Erythroblast (primary cell): ENCODE results near the gene SSR3.

ENCODE experiments used
- GATA1 ChIP-seq: IDR thresholded peaks from 2 replicates; pipeline ENCODE4 v1.6.1; 2011; ENCODE audit warnings: low read depth, mild to moderate bottlenecking, control low read depth, low read length, moderate library complexity
- POLR2A ChIP-seq: IDR thresholded peaks from 2 replicates; pipeline ENCODE4 v1.6.1; 2011; ENCODE audit warnings: mild to moderate bottlenecking, low read length

DNA sequence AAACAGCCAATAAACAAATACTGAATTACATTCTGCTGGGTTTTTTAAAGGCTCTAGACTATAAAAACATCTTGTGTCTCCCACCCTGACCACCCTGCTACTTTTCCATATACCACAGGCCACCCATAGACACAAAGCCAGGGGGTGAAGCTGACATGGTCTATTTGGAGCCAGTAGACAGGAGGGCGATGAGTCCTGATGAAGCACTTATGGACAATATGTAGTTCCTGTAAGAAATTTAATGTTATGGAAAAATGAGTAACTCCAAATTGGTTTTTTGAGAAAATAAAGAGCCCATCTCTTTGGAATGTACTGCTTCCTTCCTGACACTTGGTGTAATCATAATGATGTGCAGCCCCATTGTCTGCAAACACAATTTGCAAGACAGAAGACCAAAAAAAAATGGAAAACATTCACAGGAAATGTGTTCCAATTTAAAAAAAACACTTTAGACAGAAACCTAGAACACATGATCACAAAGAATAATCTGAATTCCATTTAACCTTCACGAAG lies 11.8 kb downstream of the SSR3 start:
- TF ChIP-seq POLR2A = no peak
- no peak for TF ChIP-seq GATA1
